Astrocyte of the cerebellum (primary cell): Measurements from ENCODE around the gene CAPN3.
A peak's percentile ranks its signal among the peaks of the same experiment; 100 is the strongest.

ENCODE experiments used
- DNase-seq: peaks from one replicate; pipeline ENCODE4 v3.0.0-alpha.2; 2011; ENCODE audit warnings: low read depth
- H3K4me3 ChIP-seq: 2 replicates; pipeline ENCODE4 v1.5.1; 2011; ENCODE audit warnings: mild to moderate bottlenecking, low read depth, low read length, moderate library complexity
- CTCF ChIP-seq: IDR thresholded peaks from 2 replicates; pipeline ENCODE4 v1.5.1; 2012; ENCODE audit warnings: low read length, low read depth, moderate library complexity, mild to moderate bottlenecking; ENCODE audit errors: missing control alignments
- in situ Hi-C: cut with HindIII; loops from 2 replicates; pipeline ENCODE4 v1.10.0; 2017; ENCODE audit warnings: low sequenced_read_pairs

Gene CAPN3

GRCh38 chr15:42421376-42421775 lies 62.1 kb downstream of the CAPN3 start:
- H3K4me3 ChIP-seq: no peak overlapping the region
- no peak for DNase-seq
- TF ChIP-seq CTCF: no peak
- in situ Hi-C loops: no loop called here

- no peak for TF ChIP-seq CTCF
- in situ Hi-C loops: loop anchor here (25.0 kb wide), 2 partner anchors 165 to 265 kb away; partner anchors contain the start of genes GANC, PLA2G4F and TMEM87A
- DNase-seq: peak; percentile 75
- H3K4me3 ChIP-seq: no peak overlapping the region
Measured at GRCh38 chr15:42427429-42428223, 68.3 kb downstream of the CAPN3 start.

GRCh38 chr15:42444415-42445063 lies 85.2 kb downstream of the CAPN3 start:
- no peak for DNase-seq
- in situ Hi-C loops: loop anchor here (25.0 kb wide), 2 partner anchors 182 to 282 kb away; partner anchors contain the start of genes GANC, PLA2G4F and TMEM87A
- no peak for TF ChIP-seq CTCF
- no peak overlapping the region for H3K4me3 ChIP-seq

- no peak for TF ChIP-seq CTCF
- no peak overlapping the region for H3K4me3 ChIP-seq
- DNase-seq: no peak
- in situ Hi-C loops: loop anchor here (25.0 kb wide), 2 partner anchors 183 to 283 kb away; partner anchors contain the start of genes GANC, PLA2G4F and TMEM87A
Measured at GRCh38 chr15:42445551-42445950, 86.2 kb downstream of the CAPN3 start.

- no peak for DNase-seq
- in situ Hi-C loops: loop anchor here (25.0 kb wide), 2 partner anchors 185 to 285 kb away; partner anchors contain the start of genes GANC, PLA2G4F and TMEM87A
- H3K4me3 ChIP-seq: no peak overlapping the region
- TF ChIP-seq CTCF: no peak
Measured at GRCh38 chr15:42447599-42447998, 88.3 kb downstream of the CAPN3 start.

- in situ Hi-C loops: loop anchor here (25.0 kb wide), 2 partner anchors 186 to 286 kb away; partner anchors contain the start of genes GANC, PLA2G4F and TMEM87A
- no peak for DNase-seq
- H3K4me3 ChIP-seq: no peak overlapping the region
- TF ChIP-seq CTCF: no peak
Measured at GRCh38 chr15:42448281-42448680, 89.0 kb downstream of the CAPN3 start.
